HG02588 (cell line): ENCODE measurements around the gene IL26.

Source experiments
- ATAC-seq: cut with Tn5 transposase; IDR thresholded peaks from one replicate; pipeline ENCODE4 v1.9.1; 2021; ENCODE audit warnings: mild to moderate bottlenecking, moderate library complexity; ENCODE audit not compliant: unreplicated experiment

IL26 gene, protein sequence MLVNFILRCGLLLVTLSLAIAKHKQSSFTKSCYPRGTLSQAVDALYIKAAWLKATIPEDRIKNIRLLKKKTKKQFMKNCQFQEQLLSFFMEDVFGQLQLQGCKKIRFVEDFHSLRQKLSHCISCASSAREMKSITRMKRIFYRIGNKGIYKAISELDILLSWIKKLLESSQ

DNA sequence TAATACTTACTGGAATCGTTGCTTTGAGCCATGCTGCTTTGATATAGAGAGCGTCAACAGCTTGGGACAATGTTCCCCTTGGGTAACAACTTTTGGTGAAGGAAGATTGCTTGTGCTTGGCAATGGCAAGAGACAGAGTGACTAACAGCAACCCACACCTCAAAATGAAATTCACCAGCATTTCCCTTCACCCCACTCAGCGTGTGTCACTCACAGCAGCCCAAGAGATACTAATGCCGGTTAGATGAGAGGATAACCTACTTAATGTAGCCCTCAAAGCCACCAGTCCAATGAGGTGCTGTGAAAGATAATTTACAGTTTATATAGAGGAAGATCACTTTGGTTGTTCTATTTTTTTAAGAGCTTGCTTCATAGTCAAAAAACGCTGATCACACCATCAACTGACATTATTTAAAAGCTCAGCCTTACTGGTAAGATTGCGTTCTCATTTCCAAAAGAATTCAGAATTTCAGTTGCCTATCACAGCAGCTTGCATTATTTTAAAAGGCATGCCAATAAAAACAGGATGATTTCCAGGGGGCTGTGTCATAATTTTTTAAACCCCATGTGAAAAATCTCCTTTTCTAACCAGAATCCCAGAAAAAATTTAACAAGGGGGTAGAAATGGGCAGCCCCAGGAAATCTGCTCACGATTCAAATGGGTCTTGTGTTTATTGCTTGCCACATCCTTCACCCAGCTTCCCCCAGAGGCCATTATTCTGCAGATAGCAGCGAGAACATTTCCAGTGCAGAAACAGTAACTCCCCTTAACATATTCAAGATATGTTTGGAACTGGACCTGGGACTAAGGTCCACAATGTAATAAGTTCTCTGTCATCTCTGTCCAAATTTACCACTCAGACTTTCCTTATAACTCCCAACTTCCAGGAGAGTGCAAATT, at the start of gene IL26:
Gene IL26, minus strand, starts transcription at position 235 of the 901 bp plus-strand sequence. Its CDS starts 54 bp downstream, at position 181.
- no peak for ATAC-seq

DNA sequence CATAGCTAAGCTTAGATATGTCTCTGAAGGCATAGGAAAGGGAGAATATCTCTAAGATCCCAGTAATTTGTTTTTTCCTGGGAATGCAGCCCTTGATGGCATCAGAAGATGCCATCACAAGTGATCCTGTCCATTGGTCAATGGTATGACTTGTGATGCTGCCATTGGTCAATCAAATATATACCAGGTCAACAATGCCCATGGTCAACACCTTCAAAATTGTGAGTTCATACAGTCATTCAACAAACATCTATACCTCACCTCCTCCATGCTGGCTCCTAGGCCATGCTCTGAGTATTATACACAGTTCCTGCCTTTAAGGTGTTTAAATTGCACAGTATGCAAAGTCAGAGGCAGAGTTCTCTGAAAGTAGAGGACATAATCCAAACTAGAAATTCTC, 47.1 kb upstream of the IL26 start:
- ATAC-seq = no peak

DNA sequence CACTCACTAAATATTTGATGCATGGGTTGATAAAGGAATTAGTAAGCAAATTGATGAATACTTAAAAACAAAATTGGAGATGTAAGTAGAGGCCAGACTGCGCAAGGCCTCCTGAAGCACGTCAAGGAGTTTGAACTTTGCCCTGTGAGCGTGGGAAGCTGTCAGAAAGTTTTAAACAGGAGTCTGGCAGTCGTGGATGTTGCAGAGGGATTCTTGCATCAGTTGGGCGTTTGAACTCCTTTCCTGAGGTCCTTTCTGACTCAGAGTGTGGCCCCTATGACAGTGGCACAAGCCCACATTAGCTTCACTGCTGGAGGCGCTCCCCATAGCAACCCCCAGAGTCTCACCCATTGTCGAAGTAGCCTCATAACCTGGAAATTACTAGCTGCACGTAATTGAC, 45.7 kb upstream of the IL26 start:
- no peak for ATAC-seq

DNA sequence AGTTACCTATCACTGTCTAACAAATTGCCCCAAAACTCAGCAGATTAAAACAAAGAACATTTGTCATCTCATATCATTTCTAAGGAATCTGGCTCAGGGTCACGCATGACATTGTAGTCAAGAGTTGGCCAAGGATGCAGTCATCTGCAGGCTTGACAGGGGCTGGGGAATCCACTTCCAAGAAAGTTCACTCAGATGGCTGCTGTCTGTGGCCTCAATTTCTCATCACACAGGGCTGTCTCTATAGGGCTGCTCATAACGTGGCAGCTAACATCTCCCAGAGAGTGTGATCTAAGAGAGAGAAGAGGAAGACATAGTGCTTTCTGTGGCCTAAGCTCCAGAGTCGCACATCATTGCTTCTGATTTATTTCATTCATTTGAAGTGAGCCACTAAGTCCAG, 44.7 kb upstream of the IL26 start:
- ATAC-seq = no peak

DNA sequence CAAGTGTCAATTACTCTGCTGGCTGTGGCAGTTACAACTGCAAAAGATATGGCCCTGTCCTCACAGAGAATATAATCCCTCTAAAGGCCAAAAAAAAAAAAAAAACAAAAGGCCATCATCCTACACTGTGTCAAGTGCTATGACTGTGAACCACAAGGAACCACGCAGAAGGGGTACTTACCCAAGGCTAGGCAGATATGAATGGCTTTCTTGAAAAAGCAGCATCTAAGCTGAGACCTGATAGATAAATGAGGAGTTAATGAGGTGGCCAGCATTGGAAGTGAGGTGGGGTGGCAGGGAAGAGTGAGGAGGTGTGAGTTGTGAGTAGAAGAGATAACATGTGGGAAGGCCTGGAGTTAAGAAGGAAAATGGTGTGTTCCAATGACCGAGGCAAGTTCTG, 44.2 kb upstream of the IL26 start:
- ATAC-seq = no peak

DNA sequence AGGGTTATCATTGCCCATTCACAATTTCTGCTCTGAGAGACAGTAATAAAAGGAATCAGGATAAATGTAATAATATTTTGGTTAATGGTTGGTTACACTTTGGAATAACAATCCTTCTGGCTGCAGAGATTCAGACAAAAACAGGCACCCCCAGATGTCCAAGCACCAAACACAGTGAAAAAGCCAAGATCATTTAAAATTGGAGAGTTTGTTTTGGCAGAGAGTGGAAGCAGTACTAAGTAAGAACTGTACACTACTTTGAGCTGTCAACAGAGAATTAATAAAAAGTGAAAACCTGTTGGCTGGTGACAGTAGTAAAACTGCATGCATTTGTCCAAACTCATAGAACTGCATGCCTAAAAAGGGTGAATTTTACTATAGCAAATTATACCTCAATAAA, 43.4 kb upstream of the IL26 start:
- no peak for ATAC-seq

DNA sequence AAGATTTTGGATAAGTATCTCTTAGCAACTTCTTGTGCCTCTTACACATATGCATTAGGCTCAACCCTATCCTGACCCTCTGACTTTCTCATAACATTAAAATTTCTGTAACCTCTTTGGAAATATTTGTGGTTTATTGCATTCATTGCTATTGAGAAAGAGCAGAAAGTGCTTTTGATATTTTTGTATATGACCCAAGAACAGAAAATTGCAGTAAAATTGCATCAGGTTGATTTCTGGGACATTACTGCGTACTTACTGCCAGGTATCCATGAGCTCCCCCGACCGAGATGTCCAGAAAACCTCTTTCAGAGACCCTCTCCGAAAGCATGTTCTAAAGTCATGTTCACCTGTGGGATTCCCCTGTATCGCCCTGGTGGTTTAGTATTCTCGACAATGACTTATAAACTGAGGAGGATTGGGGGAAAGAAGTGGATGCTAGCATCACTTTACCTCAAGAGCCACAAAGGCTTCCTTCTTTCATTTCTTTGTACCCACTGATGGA, 42.3 kb upstream of the IL26 start:
- ATAC-seq = no peak

DNA sequence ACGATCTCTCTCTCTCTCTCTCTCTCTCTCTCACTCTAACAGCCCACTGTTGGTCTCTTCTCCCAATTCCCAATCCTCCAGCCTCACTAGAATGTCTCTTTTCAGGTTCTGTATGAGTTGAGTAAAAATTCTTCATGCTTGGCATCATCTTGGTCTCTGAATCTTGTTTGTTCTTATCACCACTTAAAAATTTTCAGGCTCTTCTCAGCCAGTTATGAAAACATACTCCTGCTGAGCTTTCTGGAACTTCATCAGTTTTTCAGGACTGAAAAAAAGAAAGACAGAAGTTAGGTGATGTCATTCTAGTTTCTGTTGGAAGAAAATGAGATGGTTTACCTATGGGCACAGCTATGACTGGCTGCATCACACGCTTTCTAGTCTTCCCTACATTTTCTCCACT, 39.2 kb upstream of the IL26 start:
- no peak for ATAC-seq

DNA sequence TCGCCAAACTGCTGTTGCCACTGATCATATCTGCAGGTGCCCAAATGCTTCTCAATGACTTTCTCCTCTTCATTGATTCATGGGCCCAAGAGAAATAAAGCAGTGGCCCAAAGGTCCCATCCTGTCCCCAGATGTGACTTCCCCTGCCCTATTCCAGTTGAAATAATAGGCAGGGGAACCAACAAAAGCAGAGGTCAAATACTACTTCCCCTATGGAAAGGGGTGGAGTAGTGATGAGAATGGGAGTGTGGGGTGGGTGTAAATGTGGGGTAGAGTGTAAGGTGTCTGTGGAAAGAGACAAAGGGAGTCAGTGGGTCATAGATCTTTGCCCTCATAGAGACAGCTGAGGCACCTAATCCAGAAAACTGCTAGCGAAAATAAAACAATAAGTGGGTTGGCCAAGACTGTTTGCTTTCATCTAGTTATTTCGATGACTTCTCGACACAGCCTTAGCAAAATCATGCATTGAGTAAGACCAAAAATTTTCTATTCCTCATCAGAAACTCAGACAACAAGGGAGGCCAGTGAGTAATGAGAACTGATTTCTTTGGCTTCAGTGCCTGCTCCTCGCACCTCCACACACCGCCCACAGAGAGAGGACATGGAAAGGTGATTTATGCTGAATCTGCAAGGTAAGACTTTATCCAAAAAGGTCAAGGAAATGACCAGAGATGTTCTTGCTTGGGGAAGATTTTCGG, 38.7 kb upstream of the IL26 start:
- no peak for ATAC-seq

DNA sequence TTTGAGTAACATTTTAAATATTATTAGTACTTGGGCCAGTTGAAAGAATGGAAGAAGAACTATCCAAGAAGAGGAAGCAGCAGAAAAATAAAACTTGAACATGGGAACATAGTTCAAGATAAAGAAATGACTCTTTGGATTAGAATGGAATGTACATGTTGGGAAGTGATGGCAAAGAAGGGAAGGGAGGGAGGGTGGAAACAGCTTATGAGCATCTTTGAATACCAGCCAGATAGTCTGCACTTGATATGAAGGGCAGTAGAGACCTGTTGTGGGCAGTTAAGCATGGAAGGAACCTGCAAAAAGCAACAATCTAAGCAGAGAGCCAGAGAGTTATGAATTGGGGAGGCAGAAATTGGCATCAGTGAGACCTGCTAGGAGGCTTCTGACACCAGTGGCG, 37.8 kb upstream of the IL26 start:
- ATAC-seq = no peak

DNA sequence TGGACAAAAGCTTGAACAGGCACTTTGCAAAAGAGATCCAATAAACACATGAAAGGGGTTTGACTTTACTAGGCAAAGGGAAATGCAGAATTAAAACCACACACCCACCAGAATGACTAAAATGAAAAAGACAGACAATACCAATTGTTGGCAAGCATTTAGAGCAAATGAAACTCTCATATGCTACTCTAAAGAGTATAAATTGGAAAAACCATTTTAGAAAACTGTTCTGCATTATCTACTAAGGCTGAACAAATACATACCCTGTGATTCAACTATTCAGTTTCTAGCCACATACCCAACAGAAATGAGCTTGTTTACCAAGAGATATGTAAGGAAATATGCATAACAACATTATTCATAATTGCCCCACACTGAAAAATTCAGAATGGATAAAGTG, 36.3 kb upstream of the IL26 start:
- ATAC-seq = no peak

DNA sequence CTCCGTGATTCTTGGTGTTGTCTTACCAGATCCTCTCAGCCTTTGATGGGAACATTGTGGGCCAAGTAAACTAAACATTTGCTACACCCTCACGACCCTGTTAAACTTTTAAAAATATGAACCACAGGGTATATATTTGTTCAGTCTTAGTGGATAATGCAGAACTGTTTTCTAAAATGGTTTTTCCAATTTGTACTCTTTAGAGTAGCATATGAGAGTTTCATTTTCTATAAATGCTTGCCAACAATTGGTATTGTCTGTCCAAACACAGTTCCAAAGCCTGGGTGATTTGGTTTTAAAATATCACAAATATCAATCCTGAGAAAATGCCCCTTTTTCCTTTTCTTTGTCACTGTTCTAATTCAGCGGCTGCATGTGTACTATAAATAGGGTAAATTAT, 34.5 kb upstream of the IL26 start:
- no peak for ATAC-seq

DNA sequence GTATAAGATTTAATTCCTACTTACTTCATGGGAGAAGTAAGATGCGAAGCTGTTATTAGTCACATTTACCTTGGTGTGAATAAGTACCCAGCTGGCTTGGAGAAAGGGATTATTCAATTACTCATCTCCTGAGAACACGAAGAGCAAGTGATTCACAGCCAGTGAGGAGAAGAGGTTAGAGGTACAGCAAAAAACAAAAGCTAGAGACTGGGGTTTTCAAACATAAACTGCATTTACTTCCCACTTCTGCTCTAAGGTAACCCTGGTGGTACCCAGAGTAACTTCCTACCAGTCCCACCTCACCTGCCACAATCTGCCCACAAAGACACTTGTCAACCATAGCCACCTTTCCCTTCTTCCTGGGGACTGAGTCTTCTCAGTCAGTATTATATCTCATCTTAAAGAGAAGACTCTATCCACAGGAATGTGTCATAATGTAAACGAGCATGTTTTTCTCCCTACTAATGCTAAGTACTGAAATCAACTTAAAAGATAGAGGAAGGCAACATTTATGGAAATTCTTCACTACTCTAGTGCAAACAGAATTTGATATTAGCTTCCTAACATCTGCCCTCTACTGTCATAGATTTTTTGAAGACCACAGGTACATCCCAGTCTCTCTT, 33.8 kb upstream of the IL26 start:
- ATAC-seq = no peak

DNA sequence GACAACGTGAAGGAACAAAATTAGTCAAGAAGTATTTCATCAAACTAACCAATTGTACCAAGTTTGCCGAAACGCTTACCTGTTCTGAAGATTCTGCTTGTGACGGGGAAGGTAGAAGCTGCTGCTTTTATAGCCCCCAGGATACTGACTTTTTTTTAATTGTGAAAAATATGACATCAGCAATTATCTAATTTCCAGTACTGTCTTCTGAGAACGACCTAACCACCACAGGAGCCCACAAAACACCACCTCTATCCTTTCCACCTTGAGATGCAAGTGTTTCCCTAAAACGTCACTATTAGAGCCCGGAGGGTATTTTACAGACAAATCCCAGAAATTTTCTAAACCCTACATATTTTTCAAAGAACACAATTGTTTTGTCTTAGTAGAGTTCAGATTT, 27.9 kb upstream of the IL26 start, which contains the start of gene IL22:
Gene IL22, minus strand, starts transcription at position 101 of the 400 bp plus-strand sequence. CDS start 156 bp downstream, outside the sequence.
- ATAC-seq = no peak

DNA sequence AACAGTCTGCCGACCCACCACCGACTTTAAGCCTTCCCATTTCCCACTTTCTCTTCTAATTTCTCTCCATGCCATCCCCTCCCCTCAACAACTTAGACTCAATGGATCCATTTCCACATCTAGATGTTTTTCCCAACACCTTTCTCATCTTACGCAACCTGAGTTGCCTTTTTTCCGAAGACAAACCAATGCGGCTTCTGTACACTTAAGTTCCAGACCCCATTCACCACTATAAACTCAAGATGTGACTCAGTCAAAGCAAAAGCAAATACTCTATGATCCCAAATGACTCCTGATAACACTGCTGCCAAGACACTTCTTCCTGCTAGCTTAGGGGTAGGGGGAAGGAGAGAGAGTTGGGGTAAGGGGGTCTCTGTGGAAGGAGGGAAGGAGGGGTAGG, 26.5 kb upstream of the IL26 start:
- no peak for ATAC-seq

DNA sequence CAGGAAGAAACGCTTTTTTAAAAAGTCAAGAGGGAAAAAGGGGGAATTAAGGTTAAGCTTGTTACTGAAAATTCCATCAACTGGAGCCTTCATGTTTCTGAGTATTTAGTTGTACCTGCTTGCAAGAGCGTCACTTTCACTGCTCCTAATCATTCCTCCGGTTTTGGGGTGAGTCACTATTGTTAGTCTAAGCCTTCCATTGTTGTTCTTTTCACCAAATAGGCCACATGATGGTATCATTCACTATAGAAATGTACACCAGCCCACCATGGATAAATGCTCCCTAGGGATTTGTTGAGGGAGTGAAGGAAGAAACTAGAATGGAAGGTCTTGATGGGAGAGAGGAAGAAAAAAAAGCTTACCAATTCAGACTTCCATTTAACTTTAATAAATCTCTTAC, 24.8 kb upstream of the IL26 start:
- no peak for ATAC-seq

DNA sequence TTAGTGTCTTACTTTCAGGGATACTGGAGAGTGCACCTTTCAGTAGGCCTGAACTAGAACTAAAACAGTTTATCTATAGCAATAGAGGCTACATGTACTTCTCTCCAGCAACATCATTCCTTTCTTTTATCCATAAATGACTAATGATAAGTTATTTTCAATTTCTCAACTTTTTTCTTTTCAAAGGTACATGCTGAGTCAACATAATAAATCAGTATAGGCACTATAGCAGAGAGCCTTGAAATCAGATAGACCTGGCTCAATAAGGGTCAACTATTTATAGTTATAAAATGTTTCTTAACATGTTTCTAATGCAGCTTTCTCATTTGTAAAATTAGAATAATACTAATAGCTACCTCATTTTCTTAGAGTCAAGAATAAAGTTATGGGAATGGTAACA, 22.2 kb upstream of the IL26 start:
- ATAC-seq = no peak

DNA sequence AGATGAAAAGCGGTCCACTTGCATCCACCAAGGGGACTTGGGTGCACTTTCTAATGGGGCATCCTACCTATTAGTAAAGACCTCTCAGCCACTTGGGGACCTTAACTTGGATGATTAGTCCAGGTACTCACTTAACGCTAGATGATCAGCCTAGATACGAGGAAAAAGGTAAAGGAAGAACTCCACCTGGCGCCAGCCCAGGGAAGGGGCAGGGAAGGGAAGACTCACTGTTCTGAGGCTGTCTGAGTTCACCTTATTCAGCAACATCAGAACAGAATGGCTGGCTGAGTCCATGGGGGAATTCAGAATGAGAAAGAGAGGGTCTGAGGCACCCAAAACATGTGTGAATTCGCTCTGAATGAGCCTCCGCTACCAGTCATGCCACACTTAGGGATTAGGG, 20.7 kb upstream of the IL26 start:
- ATAC-seq = no peak

DNA sequence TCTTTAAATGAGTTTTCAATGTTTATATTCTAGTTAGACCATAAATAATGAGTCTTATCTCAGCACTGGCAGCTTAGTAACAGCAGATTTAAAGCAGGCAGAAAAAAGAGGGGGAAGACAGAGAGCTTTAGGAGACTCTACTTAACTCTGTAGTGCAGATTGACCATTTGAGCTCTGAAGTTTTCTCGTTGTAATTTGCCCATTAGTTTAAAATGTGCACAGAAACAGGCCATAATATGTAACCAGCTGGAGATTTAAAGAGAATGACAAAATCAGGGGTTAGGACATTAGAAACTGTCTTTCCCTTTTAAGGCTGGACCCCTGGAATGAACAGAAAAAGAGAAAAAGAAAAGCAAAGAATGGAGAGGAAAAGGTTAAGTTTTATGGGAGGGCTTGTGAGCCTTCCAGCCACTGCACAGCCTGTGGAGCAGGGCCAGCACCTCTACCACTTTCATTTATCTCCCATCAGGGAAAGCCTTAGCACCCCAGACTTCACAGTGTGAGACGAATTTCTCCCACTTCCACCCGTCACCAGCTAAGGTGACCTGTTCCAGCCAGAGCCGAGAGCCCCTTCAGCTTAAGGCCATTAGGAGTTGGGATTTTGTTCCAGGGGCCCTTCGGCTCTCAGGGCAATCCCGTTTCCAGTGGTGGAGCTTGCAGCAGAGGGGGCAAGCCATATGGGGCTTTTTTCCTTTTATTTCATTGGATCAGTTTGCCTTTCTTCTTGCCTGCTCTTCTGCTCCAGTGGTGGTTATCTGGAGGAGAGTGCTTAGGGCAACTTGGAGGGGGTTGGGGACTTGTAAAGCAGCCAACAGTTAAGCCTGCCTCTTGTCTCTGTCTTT, 19.8 kb upstream of the IL26 start:
- no peak for ATAC-seq

DNA sequence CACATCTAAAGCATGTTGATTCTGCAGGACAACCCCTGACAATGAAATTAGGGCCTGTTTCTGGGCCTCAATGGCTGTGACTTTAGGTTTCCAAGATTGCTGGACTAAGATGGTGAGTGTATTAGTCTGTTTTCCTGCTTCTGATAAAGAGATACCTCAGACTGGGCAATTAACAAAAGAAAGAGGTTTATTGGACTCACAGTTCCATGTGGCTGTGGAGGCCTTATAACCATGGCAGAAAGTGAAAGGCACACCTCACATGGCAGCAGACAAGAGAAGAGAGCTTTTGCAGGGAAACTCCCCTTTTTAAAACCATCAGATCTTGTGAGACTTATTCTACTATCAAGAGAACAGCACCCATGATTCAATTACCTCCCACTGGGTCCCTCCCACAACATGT, 17.2 kb upstream of the IL26 start:
- no peak for ATAC-seq
